H1 (cell line): ENCODE data around the gene WDR4. TPM values are rescaled to one million over a fixed set of nuclear protein-coding genes. Genes with fewer than 3 reads are reported as not detected.
A peak's percentile ranks its signal among the peaks of the same experiment; 100 is the strongest.
"Not testable (repeated sequence)": the region's sequence is repeated elsewhere in the genome, so short reads cannot be mapped to it uniquely, and the experiment has no call there.

Experiments used
- CTCF ChIA-PET: fragments of 300-600 bp; sonication (Branson Sonifier 250); formaldehyde crosslinking; loops from one replicate; lab custom pipeline; 2021; ENCODE audit not compliant: partially characterized antibody; lab: Charles Lee
- POLR2A ChIA-PET: fragments of 300-600 bp; sonication (Branson Sonifier 250); formaldehyde crosslinking; loops from one replicate; lab custom pipeline; 2021; ENCODE audit warnings: inconsistent platforms; ENCODE audit not compliant: partially characterized antibody; lab: Charles Lee
- DNase-seq, 2 experiments: peaks; one replicate each; pipeline versions ENCODE4 v3.0.0 to v3.0.0-alpha.2; 2010 to 2022; ENCODE audit warnings: low spot score in 2 of 2, low read depth in 1 of 2, mixed read lengths in 1 of 2
- FAIRE-seq: peaks from 2 replicates; lab custom pipeline; 2011; peaks lifted over from hg19 to GRCh38; lab: Jason Lieb, UNC
- H2AFZ ChIP-seq: 2 replicates; pipeline ENCODE4 v1.8.1; 2012; ENCODE audit warnings: low read length, inconsistent platforms
- H2AK5ac ChIP-seq: 2 replicates; pipeline ENCODE4 v1.6.1; 2013; ENCODE audit warnings: low read depth, low read length
- H2BK120ac ChIP-seq: replicated peaks from 2 replicates; pipeline ENCODE3; 2013; ENCODE audit warnings: low read depth, low read length, inconsistent platforms
- H2BK12ac ChIP-seq: 2 replicates; pipeline ENCODE4 v1.6.1; 2013; ENCODE audit warnings: low read depth, low read length
- H2BK15ac ChIP-seq: 2 replicates; pipeline ENCODE4 v1.6.1; 2013; ENCODE audit warnings: low read length
- H2BK20ac ChIP-seq: 2 replicates; pipeline ENCODE4 v1.6.1; 2013; ENCODE audit warnings: low read length
- H2BK5ac ChIP-seq: 2 replicates; pipeline ENCODE4 v1.6.1; 2013; ENCODE audit warnings: low read depth, low read length
- H3K14ac ChIP-seq: 2 replicates; pipeline ENCODE4 v1.6.1; 2013; ENCODE audit warnings: inconsistent platforms; ENCODE audit not compliant: insufficient read length
- H3K18ac ChIP-seq: 2 replicates; pipeline ENCODE4 v1.6.1; 2013; ENCODE audit warnings: low read length; ENCODE audit errors: extremely low read depth
- H3K23ac ChIP-seq: 2 replicates; pipeline ENCODE4 v1.6.1; 2013; ENCODE audit warnings: inconsistent platforms; ENCODE audit not compliant: insufficient read length
- H3K23me2 ChIP-seq: 2 replicates; pipeline ENCODE4 v1.6.1; 2013; ENCODE audit warnings: low read depth, low read length
- H3K27ac ChIP-seq: 2 replicates; pipeline ENCODE4 v1.6.1; 2011; ENCODE audit warnings: low read depth, low read length, inconsistent platforms
- H3K27me3 ChIP-seq, 4 experiments: replicated peaks in 1 of 4; 1 replicate in 1 of 4; 2 replicates in 3 of 4; pipeline versions ENCODE4 v1.6.1 to v1.8.1; 2011 to 2013; ENCODE audit warnings: low read length in 3 of 4, mild to moderate bottlenecking in 3 of 4, inconsistent platforms in 2 of 4, mixed read lengths in 2 of 4, moderate library complexity in 1 of 4; ENCODE audit not compliant: control insufficient read depth in 3 of 4, insufficient read depth in 3 of 4; ENCODE audit errors: extremely low read depth in 1 of 4
- H3K36me3 ChIP-seq, 4 experiments: 2 replicates each; pipeline versions ENCODE4 v1.6.1 to v1.8.1; 2011 to 2013; ENCODE audit warnings: mild to moderate bottlenecking in 4 of 4, low read length in 3 of 4, moderate library complexity in 2 of 4, control low read depth in 1 of 4, inconsistent platforms in 1 of 4; ENCODE audit not compliant: insufficient read depth in 4 of 4, control insufficient read depth in 2 of 4
- H3K4ac ChIP-seq: replicated peaks from 2 replicates; pipeline ENCODE3; 2013; ENCODE audit warnings: low read length, low read depth, mixed read lengths, inconsistent platforms; ENCODE audit not compliant: insufficient read length
- H3K4me1 ChIP-seq, 4 experiments: replicated peaks in 1 of 4; 1 replicate in 1 of 4; 2 replicates in 3 of 4; pipeline versions ENCODE4 v1.6.1 to v1.8.1; 2011 to 2013; ENCODE audit warnings: low read length in 3 of 4, inconsistent platforms in 2 of 4, mixed read lengths in 1 of 4; ENCODE audit not compliant: insufficient read depth in 4 of 4, control insufficient read depth in 3 of 4
- H3K4me2 ChIP-seq, 2 experiments: 2 replicates each; pipeline versions ENCODE4 v1.6.1 to v1.8.1; 2011 to 2013; ENCODE audit warnings: low read depth in 2 of 2, low read length in 2 of 2, control low read depth in 1 of 2, inconsistent platforms in 1 of 2, mild to moderate bottlenecking in 1 of 2; ENCODE audit not compliant: insufficient read depth in 1 of 2
- H3K4me3 ChIP-seq, 4 experiments: fragments of 200-600, 300-600 bp in 1 of 4; sonication (generic), shearing (Covaris generic), sonication (Bioruptor Twin) in 1 of 4; 2 replicates each; pipeline versions ENCODE4 v1.5.1 to v1.8.1; 2011 to 2016; ENCODE audit warnings: low read length in 4 of 4, low read depth in 3 of 4, control low read depth in 2 of 4, inconsistent platforms in 2 of 4, mild to moderate bottlenecking in 2 of 4, mixed read lengths in 1 of 4, moderate library complexity in 1 of 4; ENCODE audit not compliant: insufficient read depth in 2 of 4; ENCODE audit errors: extremely low read depth in 1 of 4
- H3K56ac ChIP-seq: replicated peaks from 2 replicates; pipeline ENCODE3; 2013; ENCODE audit warnings: low read depth, mild to moderate bottlenecking, mixed read lengths, low read length, inconsistent platforms; ENCODE audit not compliant: insufficient read length
- H3K79me1 ChIP-seq: 2 replicates; pipeline ENCODE4 v1.6.1; 2013; ENCODE audit warnings: low read depth, low read length, control low read depth
- H3K79me2 ChIP-seq, 2 experiments: 2 replicates each; pipeline versions ENCODE4 v1.6.1 to v1.8.1; 2012 to 2013; ENCODE audit warnings: low read length in 2 of 2, mild to moderate bottlenecking in 2 of 2, inconsistent platforms in 1 of 2; ENCODE audit not compliant: insufficient read depth in 2 of 2, control insufficient read depth in 1 of 2
- H3K9ac ChIP-seq, 4 experiments: replicated peaks in 1 of 4; 1 replicate in 1 of 4; 2 replicates in 3 of 4; pipeline versions ENCODE4 v1.6.1 to v1.8.1; 2011 to 2013; ENCODE audit warnings: low read depth in 3 of 4, low read length in 3 of 4, control low read depth in 2 of 4, mild to moderate bottlenecking in 2 of 4, moderate library complexity in 2 of 4, inconsistent platforms in 1 of 4; ENCODE audit errors: extremely low read depth in 1 of 4
- H3K9me3 ChIP-seq, 2 experiments: 2 replicates each; pipeline versions ENCODE4 v1.6.1 to v1.8.1; 2012 to 2013; ENCODE audit warnings: mild to moderate bottlenecking in 2 of 2, moderate library complexity in 2 of 2, control low read depth in 1 of 2, inconsistent platforms in 1 of 2, low read depth in 1 of 2, low read length in 1 of 2, mixed read lengths in 1 of 2; ENCODE audit not compliant: insufficient read depth in 2 of 2
- H4K20me1 ChIP-seq, 2 experiments: replicated peaks in 1 of 2; 2 replicates each; pipeline versions ENCODE3 to v1.8.1; 2011 to 2013; ENCODE audit warnings: inconsistent platforms in 2 of 2, low read length in 2 of 2, mild to moderate bottlenecking in 1 of 2; ENCODE audit not compliant: insufficient read depth in 2 of 2, control insufficient read depth in 1 of 2
- H4K5ac ChIP-seq: 2 replicates; pipeline ENCODE4 v1.6.1; 2013; ENCODE audit warnings: low read length, low read depth, mixed read lengths, inconsistent platforms; ENCODE audit not compliant: insufficient read length
- H4K8ac ChIP-seq: 2 replicates; pipeline ENCODE4 v1.8.0; 2013; ENCODE audit warnings: mild to moderate bottlenecking, moderate library complexity, low read length, inconsistent platforms; ENCODE audit not compliant: insufficient read depth; ENCODE audit errors: extremely low read depth
- H4K91ac ChIP-seq: replicated peaks from 2 replicates; pipeline ENCODE3; 2013; ENCODE audit warnings: low read length, mixed read lengths, inconsistent platforms; ENCODE audit not compliant: insufficient read length
- WGBS, 2 experiments: shearing (Covaris generic) in 1 of 2; methylation state at CpG; one replicate each; pipeline versions ENCODE4 v1.1.6 to v1.1.7; 2013 to 2015; ENCODE audit warnings: low lambda C conversion rate in 2 of 2, mixed read lengths in 2 of 2, inconsistent platforms in 1 of 2, low coverage in 1 of 2, missing lambda C conversion rate in 1 of 2; ENCODE audit not compliant: insufficient replicate concordance in 2 of 2, insufficient coverage in 1 of 2, insufficient read length in 1 of 2; ENCODE audit errors: extremely low coverage in 1 of 2, missing lambda C conversion rate in 1 of 2; 5-methylcytosine and 5-hydroxymethylcytosine counted together
- polyA plus RNA-seq, 7 experiments: library from polyadenylated mRNA; depleted of rRNA in 3 of 7; stranded (reverse) in 5 of 7; unstranded in 2 of 7; fragments of >200 nt in 5 of 7; fragments of 200-250 nt in 2 of 7; gene quantifications; 1 replicate in 5 of 7; 2 replicates in 1 of 7; 4 replicates in 1 of 7; pipeline versions ENCODE4 v1.2.1 to v1.2.3, GENCODE V29; 2011 to 2013; ENCODE audit warnings: missing spikeins in 2 of 7, mixed read lengths in 2 of 7
- total RNA-seq: library from RNA; stranded (reverse); fragmentation: NEBNext Ultra II Directional; extraction: Animal tissue kit (Norgen Biotek cat#: 25700); gene quantifications from 2 replicates; pipeline ENCODE4 v1.2.1, GENCODE V29; 2021

Gene WDR4
- total and polyA plus RNA-seq, 2 of the 8 experiments (the other 6 are each of a cell fraction or from before 2014, with no cell fraction given): 28.9 to 47.8 TPM

DNA sequence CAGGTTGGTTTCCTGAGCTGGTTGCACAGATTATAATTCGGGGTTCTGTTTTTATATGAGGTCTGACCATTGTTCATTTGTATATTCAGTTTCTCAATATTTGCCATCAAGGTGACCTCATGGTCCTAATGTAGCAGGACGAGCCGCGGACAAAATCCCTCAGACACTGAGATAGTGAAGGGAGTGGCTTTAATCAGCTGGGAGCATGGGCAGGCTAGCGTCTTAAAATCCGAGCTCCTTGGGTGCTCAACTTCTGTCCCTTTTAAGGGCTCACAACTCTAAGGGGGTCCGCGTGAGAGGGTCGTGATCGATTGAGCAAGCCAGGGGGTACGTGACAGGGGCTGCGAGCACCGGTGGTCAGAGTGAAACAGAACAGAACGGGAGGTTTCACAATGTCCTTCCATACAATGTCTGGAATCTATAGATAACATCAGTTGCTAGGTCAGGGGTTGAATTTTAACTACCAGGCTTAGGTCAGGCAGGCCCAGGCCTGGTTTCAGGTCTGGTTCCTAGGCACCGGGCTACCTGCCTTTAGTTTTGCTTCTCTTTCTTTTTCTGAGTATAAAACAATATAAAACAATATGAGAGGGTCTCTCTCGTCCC lies 71.9 kb downstream of the WDR4 start:
- H2BK12ac ChIP-seq, H2AFZ ChIP-seq, H2BK5ac ChIP-seq, H3K27ac ChIP-seq, H3K27me3 ChIP-seq, H3K9ac ChIP-seq, H3K79me2 ChIP-seq, H3K9me3 ChIP-seq, H4K5ac ChIP-seq, H2BK20ac ChIP-seq, H3K4me3 ChIP-seq, H3K79me1 ChIP-seq, H2AK5ac ChIP-seq, H3K4ac ChIP-seq, H3K36me3 ChIP-seq, H3K14ac ChIP-seq, H4K20me1 ChIP-seq, H3K56ac ChIP-seq, H3K23me2 ChIP-seq, H2BK120ac ChIP-seq, H3K4me2 ChIP-seq, FAIRE-seq, H4K91ac ChIP-seq, H2BK15ac ChIP-seq, H3K23ac ChIP-seq, H4K8ac ChIP-seq: not testable (repeated sequence)
- ChIA-PET CTCF (interaction anchor here (0.6 to 1.9 kb wide), 6 partner anchors 9 to 214 kb away, joined by 3 to 11 read pairs (median 4); no protein-coding TSS in a partner anchor), POLR2A (interaction anchor here (0.6 to 2.2 kb wide), 10 partner anchors 11 to 96 kb away, joined by 3 to 12 read pairs (median 5); no protein-coding TSS in a partner anchor)
- H3K4me1 ChIP-seq: peaks cover 0 to 14% (median 4%) of the 10 kb centered on the region in 4 experiments; a peak in 5 of 7 replicates
- peak overlapping the region; percentile 4; the same call in 1 of the 2 replicates for H3K18ac ChIP-seq
- 88% methylated on average over 16 of the region's 16 CpGs; no CpG with 5 or more reads in 1 of the 2 experiments for WGBS, 2 experiments
- DNase-seq: peak in 1 of 2 experiments; percentile 38
